ENCODE data around the gene FBXO42. TPM values are rescaled to one million over a fixed set of nuclear protein-coding genes. Genes with fewer than 3 reads are reported as not detected.

Gene FBXO42
- total and polyA plus RNA-seq, 2 of the 8 experiments (the other 6 are each of a cell fraction or from before 2014, with no cell fraction given), result 15.1 to 17.0 TPM

- H3K56ac ChIP-seq (replicated peaks; ENCODE audit: insufficient read length, low read depth, low read length), result no peak overlapping the region
- no peak overlapping the region for H2BK5ac ChIP-seq (ENCODE audit: low read depth, low read length)
- CTCF ChIA-PET (ENCODE audit: partially characterized antibody), result interaction anchor here (1.1 to 13.8 kb wide), 5 partner anchors 13 to 148 kb away, joined by 3 to 106 read pairs (median 12); partner anchors contain the start of gene ARHGEF19
- H2BK20ac ChIP-seq (ENCODE audit: low read length), result no peak overlapping the region
- peaks cover 14 to 40% (median 35%) of the 10 kb centered on the region in 4 experiments for H3K27me3 ChIP-seq (replicated peaks in 1 of 4; ENCODE audit: control insufficient read depth in 3 of 4, extremely low read depth in 1 of 4, insufficient read depth in 3 of 4, low read length in 3 of 4)
- no peak overlapping the region for H4K5ac ChIP-seq (ENCODE audit: insufficient read length, low read depth, low read length)
- H2AFZ ChIP-seq (ENCODE audit: low read length), result no peak overlapping the region
- no peaks in the 10 kb centered on the region for H3K9me3 ChIP-seq (ENCODE audit: insufficient read depth in 2 of 2, low read depth in 1 of 2, low read length in 1 of 2)
- H3K23me2 ChIP-seq (ENCODE audit: low read depth, low read length), result peaks cover 8% of the 10 kb centered on the region
- no peak overlapping the region for H3K18ac ChIP-seq (ENCODE audit: extremely low read depth, low read length)
- H3K4ac ChIP-seq (replicated peaks; ENCODE audit: insufficient read length, low read depth, low read length), result no peak overlapping the region
- H4K20me1 ChIP-seq (replicated peaks in 1 of 2; ENCODE audit: control insufficient read depth in 1 of 2, insufficient read depth in 2 of 2, low read length in 2 of 2), result peaks cover 3 to 6% of the 10 kb centered on the region in 2 experiments
- FAIRE-seq, result no peak
- no peak overlapping the region for H2BK12ac ChIP-seq (ENCODE audit: low read depth, low read length)
- H3K4me2 ChIP-seq (ENCODE audit: insufficient read depth in 1 of 2, low read depth in 2 of 2, low read length in 2 of 2), result no peak overlapping the region
- no peak overlapping the region for H2BK120ac ChIP-seq (replicated peaks; ENCODE audit: low read depth, low read length)
- H4K91ac ChIP-seq (replicated peaks; ENCODE audit: insufficient read length, low read length), result no peak overlapping the region
- no peak overlapping the region for H3K4me3 ChIP-seq (ENCODE audit: extremely low read depth in 1 of 4, insufficient read depth in 2 of 4, low read depth in 3 of 4, low read length in 4 of 4)
- no peak overlapping the region for H2BK15ac ChIP-seq (ENCODE audit: low read length)
- no peaks in the 10 kb centered on the region for H3K79me2 ChIP-seq (ENCODE audit: control insufficient read depth in 1 of 2, insufficient read depth in 2 of 2, low read length in 2 of 2)
- no peaks in the 10 kb centered on the region; the same call in none of the 2 replicates for H3K79me1 ChIP-seq (ENCODE audit: low read depth, low read length)
- H3K9ac ChIP-seq (replicated peaks in 1 of 4; ENCODE audit: extremely low read depth in 1 of 4, low read depth in 3 of 4, low read length in 3 of 4), result no peak overlapping the region
- no peak overlapping the region for H3K23ac ChIP-seq (ENCODE audit: insufficient read length)
- no peak overlapping the region for H4K8ac ChIP-seq (ENCODE audit: extremely low read depth, insufficient read depth, low read length)
- no peak overlapping the region for H3K27ac ChIP-seq (ENCODE audit: low read depth, low read length)
- WGBS, 2 experiments (ENCODE audit: extremely low coverage in 1 of 2, insufficient coverage in 1 of 2, insufficient read length in 1 of 2, insufficient replicate concordance in 2 of 2, low coverage in 1 of 2, low lambda C conversion rate in 2 of 2, missing lambda C conversion rate in 1 of 2), result 79% methylated on average over 13 of the region's 13 CpGs; no CpG with 5 or more reads in 1 of the 2 experiments
- no peak overlapping the region for H3K14ac ChIP-seq (ENCODE audit: insufficient read length)
- no peak for DNase-seq (ENCODE audit: low read depth in 1 of 2, low spot score in 2 of 2)
- POLR2A ChIA-PET (ENCODE audit: partially characterized antibody), result interaction anchor here (1.0 to 5.3 kb wide), 3 partner anchors 14 to 27 kb away, joined by 3 to 32 read pairs (median 4); partner anchors contain the start of gene ARHGEF19
- peaks cover 0 to 16% (median 9%) of the 10 kb centered on the region in 4 experiments; a peak in 5 of 7 replicates for H3K4me1 ChIP-seq (replicated peaks in 1 of 4; ENCODE audit: control insufficient read depth in 3 of 4, insufficient read depth in 4 of 4, low read length in 3 of 4)
- no peaks in the 10 kb centered on the region for H3K36me3 ChIP-seq (ENCODE audit: control insufficient read depth in 2 of 4, insufficient read depth in 4 of 4, low read length in 3 of 4)
- no peak overlapping the region for H2AK5ac ChIP-seq (ENCODE audit: low read depth, low read length)
- TF ChIP-seq KDM5A (IDR thresholded peaks at IDR 0.05; ENCODE audit: low read length), result no peak
- TF ChIP-seq SP4 (IDR thresholded peaks at IDR 0.05; ENCODE audit: low read length), result no peak
- no peak for TF ChIP-seq POU5F1 (IDR thresholded peaks at IDR 0.05; ENCODE audit: low read depth, low read length)
- no peak for TF ChIP-seq EP300 (IDR thresholded peaks at IDR 0.05; ENCODE audit: borderline replicate concordance in 1 of 2, low read depth in 2 of 2, low read length in 2 of 2)
- no peak for TF ChIP-seq POLR2AphosphoS5 (IDR thresholded peaks at IDR 0.05; ENCODE audit: low read depth, low read length)
- no peak for TF ChIP-seq TAF1 (IDR thresholded peaks at IDR 0.05; ENCODE audit: low read depth, low read length)
- no peak for TF ChIP-seq SIN3A (conservative IDR thresholded peaks at IDR 0.05 in 1 of 2, IDR thresholded peaks at IDR 0.05 in 1 of 2; ENCODE audit: low read depth in 1 of 2, low read length in 2 of 2)
- no peak for TF ChIP-seq SIRT6 (IDR thresholded peaks at IDR 0.05; ENCODE audit: low read length)
- TF ChIP-seq CHD2 (IDR thresholded peaks at IDR 0.05; ENCODE audit: low read length), result no peak
- no peak for TF ChIP-seq CTCF (IDR thresholded peaks at IDR 0.05; ENCODE audit: control extremely low read depth in 1 of 3, insufficient read depth in 1 of 3, low read depth in 1 of 3, low read length in 3 of 3)
- no peak for TF ChIP-seq ZNF274 (IDR thresholded peaks at IDR 0.05; ENCODE audit: borderline replicate concordance, extremely low read depth, low read length)
- no peak for TF ChIP-seq RFX5 (IDR thresholded peaks at IDR 0.05; ENCODE audit: borderline replicate concordance, low read depth, low read length)
Measured at GRCh38 chr1:16230744-16231143, 121.5 kb downstream of the FBXO42 start.
